HCT116 (cell line): Measurements from ENCODE around the gene SLC17A5. TPM values are rescaled to one million over a fixed set of nuclear protein-coding genes. Genes with fewer than 3 reads are reported as not detected.

Source experiments
- ATAC-seq: fragments of 200-7000 bp; cut with Tn5 transposase; 2 replicates; pipeline ENCODE4 v1.9.1; 2020; ENCODE audit warnings: mild to moderate bottlenecking, moderate library complexity
- BruUV-seq: library from RNA; stranded (reverse); fragments of 400-500 nt; replicated peaks from 2 replicates; lab custom pipeline; 2021; lab: Mats Ljungman, UMichigan
- CTCF ChIA-PET: fragments of 300-600 bp; sonication (Branson Sonifier 250); formaldehyde crosslinking; loops from one replicate; lab custom pipeline; 2021; ENCODE audit warnings: antibody characterized with exemption; lab: Charles Lee
- POLR2A ChIA-PET: fragments of 300-600, 350-600 bp; sonication (Branson Sonifier 250); formaldehyde crosslinking; loops from one replicate; lab custom pipeline; 2021; ENCODE audit warnings: antibody characterized with exemption; lab: Charles Lee
- RAD21 ChIA-PET, 2 experiments: fragments of 300-600 bp; sonication (Branson Sonifier 250); formaldehyde crosslinking; loops; one replicate each; lab custom pipeline; 2023; ENCODE audit warnings: low total read pairs in 2 of 2; ENCODE audit not compliant: uncharacterized antibody in 2 of 2, unreplicated experiment in 2 of 2, low non-redundant PET in 1 of 2; lab: Charles Lee
- DNase-seq: peaks from one replicate; pipeline ENCODE4 v3.0.0-alpha.2; 2010; ENCODE audit warnings: low read depth, low spot score
- H2AFZ ChIP-seq: fragments of 200-600 bp; shearing (Covaris generic), sonication (generic); 2 replicates; pipeline ENCODE4 v1.6.1; 2017; ENCODE audit warnings: low read depth, mixed run types, mixed read lengths, antibody characterized with exemption, low read length; ENCODE audit not compliant: poor library complexity, severe bottlenecking
- H3K27ac ChIP-seq: 2 replicates; pipeline ENCODE4 v1.5.1; 2012; ENCODE audit warnings: low read depth, low read length
- H3K27me3 ChIP-seq: fragments of 200-600 bp; sonication (generic); 2 replicates; pipeline ENCODE4 v1.6.1; 2016; ENCODE audit warnings: mixed run types, low read length, mixed read lengths; ENCODE audit not compliant: insufficient read depth
- H3K36me3 ChIP-seq, 2 experiments: fragments of 200-500 bp in 1 of 2; fragments of 200-600 bp in 1 of 2; sonication (Bioruptor generic) in 1 of 2; sonication (generic) in 1 of 2; 2 replicates each; pipeline versions ENCODE4 v1.5.1 to v1.6.1; 2014 to 2016; ENCODE audit warnings: low read length in 2 of 2, inconsistent platforms in 1 of 2, mixed read lengths in 1 of 2, mixed run types in 1 of 2; ENCODE audit not compliant: insufficient read depth in 2 of 2, control insufficient read depth in 1 of 2
- H3K4me1 ChIP-seq, 2 experiments: fragments of 200-600 bp in 1 of 2; sonication (generic) in 1 of 2; 2 replicates each; pipeline versions ENCODE4 v1.5.1 to v1.6.1; 2012 to 2017; ENCODE audit warnings: low read length in 2 of 2, inconsistent platforms in 1 of 2, mild to moderate bottlenecking in 1 of 2, mixed read lengths in 1 of 2, mixed run types in 1 of 2, moderate library complexity in 1 of 2; ENCODE audit not compliant: insufficient read depth in 2 of 2, control insufficient read depth in 1 of 2
- H3K4me2 ChIP-seq: fragments of 200-600 bp; sonication (generic); 2 replicates; pipeline ENCODE4 v1.6.1; 2017; ENCODE audit warnings: mixed run types, low read length, mixed read lengths
- H3K4me3 ChIP-seq, 2 experiments: fragments of 200-600 bp in 1 of 2; sonication (generic) in 1 of 2; replicated peaks in 1 of 2; 2 replicates each; pipeline ENCODE4 v1.5.1; 2011 to 2016; ENCODE audit warnings: low read length in 2 of 2, control low read depth in 1 of 2, low read depth in 1 of 2, mild to moderate bottlenecking in 1 of 2, mixed read lengths in 1 of 2, mixed run types in 1 of 2
- H3K79me2 ChIP-seq: fragments of 200-600 bp; sonication (generic); 2 replicates; pipeline ENCODE4 v1.6.1; 2017; ENCODE audit warnings: mild to moderate bottlenecking, mixed run types, low read length, moderate library complexity, mixed read lengths; ENCODE audit not compliant: insufficient read depth
- H3K9ac ChIP-seq: fragments of 200-600 bp; sonication (generic); 2 replicates; pipeline ENCODE4 v1.6.1; 2016; ENCODE audit warnings: low read length, mixed read lengths
- H3K9me2 ChIP-seq: fragments of 200-600 bp; sonication (generic), shearing (Covaris generic); 2 replicates; pipeline ENCODE4 v1.6.1; 2017; ENCODE audit warnings: mixed run types, mild to moderate bottlenecking, moderate library complexity; ENCODE audit not compliant: insufficient read depth
- H3K9me3 ChIP-seq, 2 experiments: fragments of 200-500 bp in 1 of 2; fragments of 200-600 bp in 1 of 2; sonication (Bioruptor generic) in 1 of 2; sonication (generic) in 1 of 2; 2 replicates each; pipeline ENCODE4 v1.6.1; 2014 to 2017; ENCODE audit warnings: low read length in 2 of 2, mixed read lengths in 2 of 2, inconsistent platforms in 1 of 2, low read depth in 1 of 2, mild to moderate bottlenecking in 1 of 2, mixed run types in 1 of 2, moderate library complexity in 1 of 2; ENCODE audit not compliant: control insufficient read depth in 1 of 2, insufficient read depth in 1 of 2
- H4K20me1 ChIP-seq: fragments of 200-600 bp; sonication (generic), shearing (Covaris generic); 2 replicates; pipeline ENCODE4 v1.6.1; 2017; ENCODE audit warnings: mixed run types, mild to moderate bottlenecking, moderate library complexity; ENCODE audit not compliant: insufficient read depth
- CBX3 ChIP-seq: IDR thresholded peaks from 2 replicates; pipeline ENCODE4 v1.6.1; 2012; ENCODE audit warnings: low read depth
- FOSL1 ChIP-seq: IDR thresholded peaks from 2 replicates; pipeline ENCODE4 v1.6.1; 2012; ENCODE audit warnings: low read depth
- POLR2A ChIP-seq: IDR thresholded peaks from 2 replicates; pipeline ENCODE4 v1.7.0; 2011; ENCODE audit warnings: borderline replicate concordance; ENCODE audit not compliant: insufficient read depth, insufficient read length; ENCODE audit errors: extremely low read depth
- TCF7L2 ChIP-seq: IDR thresholded peaks from 2 replicates; pipeline ENCODE4 v1.7.0; 2011; ENCODE audit warnings: borderline replicate concordance, inconsistent platforms; ENCODE audit not compliant: insufficient read depth, insufficient read length; ENCODE audit errors: extremely low read depth
- intact Hi-C: fragments of 100-400 bp; cut with micrococcal nuclease; formaldehyde crosslinking; loops from 2 replicates; pipeline ENCODE4 v1.10.0; 2022
- total RNA-seq: library from RNA; stranded (reverse); gene quantifications from one replicate; pipeline ENCODE4 v1.2.1, GENCODE V29; 2021; ENCODE audit not compliant: unreplicated experiment
- TF ChIP-seq, protein P1 (sequence below), 3 experiments: fragments of 200-600 bp in 1 of 3; sonication (generic) in 1 of 3; IDR thresholded peaks in 2 of 3; conservative IDR thresholded peaks in 1 of 3; 2 replicates each; pipeline ENCODE4 v1.5.1; 2012 to 2017; ENCODE audit warnings: low read depth in 2 of 3, low read length in 2 of 3, antibody characterized with exemption in 1 of 3, borderline replicate concordance in 1 of 3, control low read depth in 1 of 3, mild to moderate bottlenecking in 1 of 3, mixed read lengths in 1 of 3, mixed run types in 1 of 3, moderate library complexity in 1 of 3; ENCODE audit not compliant: insufficient read depth in 1 of 3

Gene SLC17A5
- total RNA-seq, 1 experiment from 2014 or later: 17.0 TPM

DNA sequence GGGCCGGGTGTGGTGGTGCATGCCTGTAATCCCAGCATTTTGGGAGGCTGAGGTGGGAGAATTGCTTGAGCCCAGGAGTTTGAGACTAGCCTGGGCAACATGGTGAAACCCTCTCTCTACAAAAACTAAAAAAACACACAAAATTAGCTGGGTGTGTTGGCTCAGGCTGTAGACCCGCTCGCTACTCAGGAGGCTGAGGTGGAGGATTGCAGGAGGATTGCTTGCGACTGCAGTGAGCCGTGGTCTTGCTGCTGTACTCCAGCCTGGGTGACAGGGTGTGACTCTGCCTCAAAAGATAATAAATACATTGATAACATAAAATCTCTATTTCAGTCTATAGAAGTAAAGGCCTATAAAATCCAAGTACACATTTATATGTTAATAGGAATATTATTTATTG, 49.3 kb downstream of the SLC17A5 start:
- Histone ChIP-seq H3K4me3 (no peak overlapping the region), H4K20me1 (no peaks in the 10 kb centered on the region), H3K27ac (no peak overlapping the region), H3K4me1 (no peaks in the 10 kb centered on the region; a peak in 1 of 4 replicates), H3K4me2 (no peak overlapping the region), H3K9me2 (no peaks in the 10 kb centered on the region), H3K27me3 (no peaks in the 10 kb centered on the region), H3K9me3 (no peaks in the 10 kb centered on the region), H2AFZ (no peak overlapping the region), H3K36me3 (peaks cover 0 to 10% of the 10 kb centered on the region in 2 experiments; a peak in 2 of 4 replicates), H3K9ac (no peak overlapping the region), H3K79me2 (no peaks in the 10 kb centered on the region)
- ChIA-PET CTCF (interaction anchor here (0.8 kb wide), 1 partner anchor 54 kb away, joined by 3 read pairs; no protein-coding TSS in a partner anchor), RAD21 (no interaction called here), POLR2A (interaction anchor here (0.7 to 0.9 kb wide), 3 partner anchors 83 to 91 kb away, joined by 3 to 4 read pairs (median 4); no protein-coding TSS in a partner anchor)
- intact Hi-C loops: no loop called here
- DNase-seq (no peak), ATAC-seq (no peak)
- no TSS peak for BruUV-seq
- TF ChIP-seq TCF7L2: no peak

DNA sequence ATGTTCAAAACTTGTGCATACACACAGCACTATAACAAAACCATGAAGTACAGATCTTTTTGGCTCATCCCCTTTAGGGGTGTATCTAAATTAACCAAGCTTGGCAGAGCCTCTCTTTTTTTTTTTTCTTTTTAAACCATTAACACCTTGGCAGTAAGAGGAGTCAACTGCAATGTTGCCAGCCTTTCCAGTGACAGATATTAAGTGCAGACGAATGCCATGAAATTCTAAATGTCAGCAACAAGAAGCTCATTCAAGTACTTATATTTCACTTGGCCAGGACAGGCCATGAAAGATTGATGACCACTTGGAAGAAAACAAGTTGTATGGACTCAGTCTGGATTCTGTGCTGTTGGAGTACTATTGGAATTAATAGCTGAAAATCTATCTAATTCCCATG, 49.8 kb downstream of the SLC17A5 start:
- Histone ChIP-seq H3K4me1 (no peaks in the 10 kb centered on the region; a peak in 1 of 4 replicates), H3K9me2 (no peaks in the 10 kb centered on the region), H2AFZ (no peak overlapping the region), H3K79me2 (no peaks in the 10 kb centered on the region), H3K9ac (no peak overlapping the region), H3K9me3 (no peaks in the 10 kb centered on the region), H3K4me2 (no peak overlapping the region), H3K27ac (no peak overlapping the region), H3K27me3 (no peaks in the 10 kb centered on the region), H4K20me1 (no peaks in the 10 kb centered on the region), H3K36me3 (peaks cover 0 to 6% of the 10 kb centered on the region in 2 experiments; a peak in 2 of 4 replicates), H3K4me3 (no peak overlapping the region)
- POLR2A ChIA-PET: interaction anchor here (0.7 to 0.9 kb wide), 3 partner anchors 82 to 90 kb away, joined by 3 to 4 read pairs (median 4); no protein-coding TSS in a partner anchor
- RAD21 ChIA-PET: no interaction called here
- CTCF ChIA-PET: interaction anchor here (0.8 kb wide), 1 partner anchor 54 kb away, joined by 3 read pairs; no protein-coding TSS in a partner anchor
- BruUV-seq: no TSS peak
- DNase-seq (no peak), ATAC-seq (no peak)
- TF ChIP-seq FOSL1: no peak
- TF ChIP-seq, protein P1, sequence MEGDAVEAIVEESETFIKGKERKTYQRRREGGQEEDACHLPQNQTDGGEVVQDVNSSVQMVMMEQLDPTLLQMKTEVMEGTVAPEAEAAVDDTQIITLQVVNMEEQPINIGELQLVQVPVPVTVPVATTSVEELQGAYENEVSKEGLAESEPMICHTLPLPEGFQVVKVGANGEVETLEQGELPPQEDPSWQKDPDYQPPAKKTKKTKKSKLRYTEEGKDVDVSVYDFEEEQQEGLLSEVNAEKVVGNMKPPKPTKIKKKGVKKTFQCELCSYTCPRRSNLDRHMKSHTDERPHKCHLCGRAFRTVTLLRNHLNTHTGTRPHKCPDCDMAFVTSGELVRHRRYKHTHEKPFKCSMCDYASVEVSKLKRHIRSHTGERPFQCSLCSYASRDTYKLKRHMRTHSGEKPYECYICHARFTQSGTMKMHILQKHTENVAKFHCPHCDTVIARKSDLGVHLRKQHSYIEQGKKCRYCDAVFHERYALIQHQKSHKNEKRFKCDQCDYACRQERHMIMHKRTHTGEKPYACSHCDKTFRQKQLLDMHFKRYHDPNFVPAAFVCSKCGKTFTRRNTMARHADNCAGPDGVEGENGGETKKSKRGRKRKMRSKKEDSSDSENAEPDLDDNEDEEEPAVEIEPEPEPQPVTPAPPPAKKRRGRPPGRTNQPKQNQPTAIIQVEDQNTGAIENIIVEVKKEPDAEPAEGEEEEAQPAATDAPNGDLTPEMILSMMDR (IDR thresholded peaks at IDR 0.05 in 2 of 3, conservative IDR thresholded peaks at IDR 0.05 in 1 of 3; ENCODE audit: borderline replicate concordance in 1 of 3, insufficient read depth in 1 of 3, low read depth in 2 of 3, low read length in 2 of 3): no peak
- no peak for TF ChIP-seq CBX3
- TF ChIP-seq POLR2A: no peak
- intact Hi-C loops: no loop called here
